ENCODE results near the gene CTCF.
A peak's percentile ranks its signal among the peaks of the same experiment; 100 is the strongest.

The CTCF gene

DNA sequence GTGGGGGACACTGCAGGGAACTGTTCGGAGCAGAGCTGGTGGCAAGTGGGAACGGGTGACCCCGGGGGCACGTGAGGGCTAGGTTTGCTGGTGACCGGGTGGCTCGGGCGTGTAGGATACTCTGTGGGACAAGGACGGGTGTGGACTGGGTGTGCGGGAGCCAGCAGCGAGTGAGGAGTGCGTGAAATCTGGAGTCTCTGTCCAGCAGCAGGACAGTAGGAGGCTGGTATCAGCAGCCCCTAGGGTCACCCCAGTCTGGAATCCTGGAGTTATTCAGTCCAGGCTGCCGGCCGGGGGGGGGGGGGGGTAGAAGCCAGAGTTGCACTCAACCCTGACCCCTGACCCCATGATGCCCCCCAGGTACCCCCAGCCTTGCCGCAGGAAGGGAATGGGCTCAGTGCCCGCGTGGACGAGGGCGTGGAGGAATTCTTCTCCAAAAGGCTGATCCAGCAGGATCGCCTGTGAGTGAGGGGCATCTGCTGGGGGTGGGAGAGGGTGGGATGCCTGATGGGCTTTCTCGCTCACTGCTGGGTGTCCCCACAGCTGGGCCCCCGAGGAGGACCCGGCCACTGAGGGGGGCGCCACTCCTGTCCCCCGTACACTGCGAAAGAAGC is 91.6 kb downstream of the CTCF start:
- ATAC-seq: no peak

DNA sequence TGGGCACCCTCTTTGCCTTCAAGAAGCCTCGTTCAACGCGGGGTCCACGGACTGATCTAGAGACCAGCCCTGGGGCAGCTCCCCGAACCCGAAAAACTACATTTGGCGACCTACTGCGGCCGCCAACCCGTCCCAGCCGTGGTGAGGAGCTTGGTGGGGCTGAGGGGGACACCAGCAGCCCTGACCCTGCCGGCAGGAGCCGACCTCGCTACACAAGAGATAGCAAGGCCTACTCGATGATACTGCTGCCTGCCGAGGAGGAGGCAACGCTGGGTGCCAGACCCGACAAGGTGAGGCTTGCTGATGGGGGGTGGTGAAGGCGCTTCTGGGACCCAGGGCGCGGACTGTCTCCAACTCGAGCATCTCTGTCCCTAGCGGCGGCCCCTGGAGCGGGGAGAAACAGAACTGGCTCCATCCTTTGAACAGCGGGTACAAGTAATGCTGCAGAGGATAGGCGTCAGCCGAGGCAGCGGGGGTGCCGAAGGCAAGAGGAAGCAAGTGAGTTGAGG is 92.1 kb downstream of the CTCF start:
- ATAC-seq: no peak

DNA sequence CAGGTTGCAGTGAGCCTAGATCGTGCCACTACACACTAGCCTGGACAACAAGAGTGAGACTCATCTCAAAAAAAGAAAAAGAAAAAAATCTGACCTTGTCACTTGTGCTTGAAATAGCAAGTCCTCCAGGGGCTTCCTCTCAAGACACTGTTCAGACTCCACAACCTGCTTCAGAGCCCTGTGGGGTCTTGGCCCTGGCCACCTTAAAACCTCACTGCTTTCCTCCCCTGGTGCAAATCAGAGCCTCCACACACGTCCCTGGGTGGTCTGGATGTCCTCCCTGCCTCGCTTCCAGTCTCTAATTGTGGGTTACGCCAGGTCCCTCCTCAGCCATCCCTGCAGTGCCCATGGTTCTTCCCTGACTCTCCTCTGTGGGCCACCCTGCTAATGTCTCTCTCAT is 93.0 kb downstream of the CTCF start:
- ATAC-seq: no peak

DNA sequence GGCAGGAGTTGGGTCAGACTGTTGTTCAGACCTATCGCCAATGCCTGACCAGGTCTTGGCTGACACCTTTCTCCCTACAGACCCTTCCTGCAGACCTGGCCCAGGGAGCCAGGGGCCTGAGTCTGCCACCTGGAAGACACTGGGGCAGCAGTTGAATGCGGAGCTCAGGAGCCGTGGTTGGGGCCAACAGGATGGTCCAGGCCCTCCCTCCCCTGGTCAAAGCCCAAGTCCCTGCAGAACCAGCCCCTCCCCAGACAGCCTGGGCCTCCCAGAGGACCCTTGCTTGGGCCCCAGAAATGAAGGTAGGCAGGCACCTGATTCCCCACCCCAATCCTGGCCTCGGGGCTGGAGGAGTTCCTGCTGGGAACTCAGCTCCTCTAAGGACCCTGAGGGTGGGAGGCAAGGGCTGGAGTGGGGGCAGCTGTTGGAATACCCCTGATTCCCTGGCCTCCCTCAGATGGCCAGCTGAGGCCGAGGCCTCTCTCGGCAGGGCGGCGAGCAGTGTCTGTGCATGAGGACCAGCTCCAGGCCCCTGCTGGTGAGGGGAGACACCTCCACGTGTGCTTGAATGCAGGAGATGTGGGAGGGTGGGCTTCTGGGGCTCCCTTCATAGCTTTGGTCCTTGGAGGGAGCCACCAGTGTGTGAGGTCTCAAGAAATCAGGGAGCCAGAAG is 94.2 kb downstream of the CTCF start:
- no peak for ATAC-seq

DNA sequence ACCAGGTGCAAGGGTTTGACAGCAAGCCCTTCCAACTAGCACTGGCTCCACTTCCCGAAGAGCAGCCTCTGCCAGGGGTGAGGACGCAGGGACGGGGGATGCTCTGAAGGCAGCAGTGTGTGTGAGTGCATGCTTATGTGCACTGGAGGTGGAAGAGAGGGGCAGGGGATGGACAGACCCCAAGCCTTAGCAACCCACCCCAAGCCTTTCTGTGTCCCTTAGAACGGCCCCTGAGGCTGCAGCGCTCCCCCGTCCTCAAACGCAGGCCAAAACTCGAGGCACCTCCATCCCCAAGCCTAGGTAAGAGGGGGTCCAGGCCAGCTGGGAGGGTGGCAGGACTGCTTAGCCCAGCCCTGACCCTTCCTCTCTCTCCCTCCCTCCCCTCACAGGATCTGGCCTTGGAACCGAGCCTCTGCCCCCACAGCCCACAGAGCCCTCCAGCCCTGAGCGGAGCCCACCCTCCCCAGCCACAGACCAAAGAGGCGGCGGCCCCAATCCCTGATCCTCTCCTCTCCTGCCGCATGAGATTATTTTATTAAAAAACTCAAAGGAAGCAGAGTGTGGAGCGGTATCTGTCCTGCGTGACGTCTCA is 94.8 kb downstream of the CTCF start:
- no peak for ATAC-seq

DNA sequence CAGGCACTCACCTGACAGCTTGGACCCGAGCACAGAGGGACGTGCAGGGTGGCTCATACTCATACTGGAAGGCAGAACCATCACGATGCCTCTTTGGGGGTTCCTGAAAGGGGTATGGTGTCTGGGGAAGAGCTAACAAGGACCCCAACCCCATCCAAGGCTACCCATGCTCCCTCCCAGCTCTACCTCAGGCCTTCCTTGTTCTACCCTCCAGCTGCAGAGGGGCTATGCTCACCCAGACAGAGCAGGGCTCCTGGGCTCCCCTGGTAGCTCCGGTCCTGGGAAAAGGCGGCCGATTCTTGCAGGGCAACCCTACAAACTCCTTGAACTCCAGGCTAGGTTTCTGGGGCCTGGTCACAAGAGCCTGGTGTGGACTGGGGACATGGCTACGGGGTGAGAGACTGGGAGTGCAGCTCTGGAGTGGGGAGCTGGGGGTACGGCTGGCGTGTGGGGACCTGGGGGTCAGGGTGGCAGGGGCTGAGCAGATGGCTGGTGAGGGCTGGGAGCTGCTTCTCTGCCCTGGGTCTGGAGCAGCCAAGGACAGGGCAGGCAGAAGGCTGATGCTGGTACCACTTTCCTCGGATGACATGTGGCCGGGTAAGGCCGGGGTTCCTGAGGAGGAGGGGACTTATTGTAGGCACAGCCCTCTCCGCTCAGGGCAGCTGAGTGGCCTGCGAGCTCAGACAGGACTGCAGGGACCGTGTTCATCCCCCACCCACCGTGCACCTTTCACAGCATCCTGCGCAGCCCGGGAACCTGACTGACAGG is 95.6 kb downstream of the CTCF start:
- ATAC-seq: no peak

DNA sequence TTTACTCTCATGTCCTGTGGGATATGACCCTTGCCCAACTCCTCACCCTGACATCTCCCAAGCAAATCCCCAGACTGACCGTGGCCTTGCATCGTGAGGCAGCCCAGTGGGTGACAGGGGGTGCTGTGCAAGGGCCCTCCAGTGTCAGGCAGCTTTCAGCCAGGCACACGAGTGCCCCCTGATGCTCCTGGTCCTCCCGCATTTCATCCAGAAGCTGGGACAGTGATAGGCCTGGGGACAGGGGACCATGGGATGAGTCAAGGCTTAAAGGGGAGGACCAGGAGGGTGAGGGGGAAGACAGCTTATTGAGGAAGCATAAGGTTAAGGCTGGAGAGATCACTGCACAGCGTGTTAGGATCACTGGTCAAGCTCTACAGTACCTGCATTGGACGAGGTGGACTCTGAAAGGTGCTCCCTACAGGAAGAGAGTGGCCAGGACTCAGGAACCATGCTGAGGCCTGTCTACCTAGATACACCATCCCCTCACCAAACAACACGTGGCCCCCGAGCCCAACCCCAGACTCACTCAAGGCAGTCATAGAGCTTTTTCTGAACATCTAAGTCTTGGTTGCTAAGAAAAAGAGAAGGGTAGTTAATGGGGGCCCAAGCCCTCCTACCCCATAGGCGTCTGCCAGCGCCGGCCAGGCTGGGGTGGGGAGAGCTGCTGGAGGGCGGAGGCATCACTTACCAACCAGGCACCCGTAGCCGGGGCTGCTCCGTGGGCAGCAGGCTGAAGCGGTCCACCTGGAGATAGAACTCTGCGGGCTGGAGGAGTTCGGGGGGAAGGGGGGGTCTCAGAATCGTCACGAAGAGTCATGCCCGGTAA is 96.7 kb downstream of the CTCF start:
- ATAC-seq: no peak

DNA sequence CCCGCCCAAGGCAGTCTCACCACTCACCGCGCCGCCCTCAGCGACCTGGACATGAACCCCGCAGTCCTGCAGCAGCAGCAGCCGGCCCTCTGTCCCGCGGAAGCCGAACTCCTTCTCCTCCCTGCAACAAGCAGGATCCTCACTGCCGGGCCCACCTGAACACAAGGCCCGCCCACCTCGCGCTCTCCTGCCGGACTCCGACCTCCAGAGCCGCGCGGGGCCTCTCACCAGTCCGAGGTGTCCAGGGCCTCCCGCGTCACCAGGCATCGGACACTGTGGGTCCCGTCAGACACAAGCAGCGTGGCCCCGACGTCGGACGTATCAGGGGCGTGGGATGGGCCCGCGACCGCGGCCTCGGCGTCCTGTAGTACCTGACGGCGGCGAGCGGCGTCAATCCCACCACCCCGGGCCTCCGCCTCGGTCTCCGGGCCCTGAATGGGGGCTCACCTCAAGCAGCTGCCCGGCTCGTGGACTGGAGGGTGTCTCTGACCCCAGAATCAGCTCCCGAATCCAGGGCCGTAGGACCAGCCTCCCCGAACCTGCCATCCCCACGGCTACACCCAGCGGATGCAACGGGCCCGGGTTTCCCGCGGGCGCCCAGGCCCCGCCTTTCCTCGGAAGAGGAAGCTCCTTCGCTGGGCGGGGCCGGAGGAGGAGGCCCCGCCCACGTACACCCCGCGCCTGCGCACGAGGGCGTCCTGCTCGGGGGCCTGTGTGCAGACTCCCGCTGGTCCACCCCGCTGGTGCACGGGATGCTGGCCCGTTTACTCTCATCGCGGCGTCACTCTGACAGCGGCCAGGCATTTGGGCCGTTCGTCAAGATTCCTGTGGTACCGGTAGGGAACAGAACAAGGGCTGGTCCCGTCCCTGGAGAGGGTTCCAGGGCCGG is 97.6 kb downstream of the CTCF start, which contains the start of gene ACD:
ACD (minus strand) TSS at position 586 of the 889 bp plus-strand sequence; CDS start at position 546, 40 bp downstream.
- peak; percentile 59 to 62 for ATAC-seq

DNA sequence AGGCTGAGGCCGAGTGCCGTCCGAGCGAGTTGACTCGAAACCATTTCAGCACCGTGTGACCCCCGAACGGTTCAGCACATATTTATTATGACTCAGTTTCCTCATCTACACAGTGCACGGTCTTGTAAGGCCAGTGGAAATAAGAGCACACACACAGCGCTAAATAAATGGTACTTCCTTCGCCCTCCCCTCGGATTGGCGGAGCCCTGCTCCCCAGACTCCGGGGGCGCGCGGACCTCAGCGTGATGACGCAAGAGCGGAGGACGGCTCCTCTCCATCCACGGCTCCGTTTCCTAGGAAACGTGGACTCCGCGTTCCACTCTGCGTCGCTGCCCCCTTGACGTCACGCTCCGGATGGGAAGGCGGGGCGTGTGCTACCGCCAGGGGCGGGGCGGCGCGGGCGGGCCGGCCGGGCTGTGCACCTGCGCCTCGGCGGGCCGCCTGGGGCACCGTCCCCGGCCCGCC is 98.3 kb downstream of the CTCF start, which contains the start of gene PARD6A:
PARD6A (plus strand) TSS at position 397 of the 465 bp plus-strand sequence. CDS start 79 bp downstream, outside the sequence.
- ATAC-seq: peak; percentile 87 to 90

DNA sequence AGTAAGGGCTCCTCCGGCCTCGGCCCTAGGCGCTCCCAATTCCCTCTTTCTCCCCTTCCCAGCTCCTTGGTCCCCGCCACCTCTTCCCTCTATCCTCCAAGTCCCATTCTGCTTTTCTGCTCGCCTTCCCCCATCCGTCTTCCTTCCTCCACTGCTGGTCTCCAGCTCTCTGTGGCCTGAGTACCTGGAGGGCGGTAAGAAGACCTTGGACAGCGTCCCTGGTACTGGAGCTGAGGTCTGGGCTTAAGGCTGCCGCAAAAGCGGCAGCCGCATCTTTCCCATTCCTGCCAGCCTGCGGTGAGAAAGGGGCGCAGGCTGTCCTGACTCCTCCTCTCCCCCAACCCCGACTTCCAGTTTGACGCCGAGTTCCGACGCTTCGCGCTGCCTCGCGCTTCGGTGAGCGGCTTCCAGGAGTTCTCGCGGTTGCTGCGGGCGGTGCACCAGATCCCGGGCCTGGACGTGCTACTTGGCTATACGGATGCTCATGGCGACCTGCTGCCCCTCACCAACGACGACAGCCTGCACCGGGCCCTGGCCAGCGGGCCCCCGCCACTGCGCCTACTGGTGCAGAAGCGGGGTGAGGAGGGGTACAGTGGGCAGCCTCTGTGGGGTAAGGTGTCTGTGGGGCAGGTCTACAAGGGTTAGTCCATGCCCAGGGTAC is 98.9 kb downstream of the CTCF start:
- ATAC-seq: no peak

DNA sequence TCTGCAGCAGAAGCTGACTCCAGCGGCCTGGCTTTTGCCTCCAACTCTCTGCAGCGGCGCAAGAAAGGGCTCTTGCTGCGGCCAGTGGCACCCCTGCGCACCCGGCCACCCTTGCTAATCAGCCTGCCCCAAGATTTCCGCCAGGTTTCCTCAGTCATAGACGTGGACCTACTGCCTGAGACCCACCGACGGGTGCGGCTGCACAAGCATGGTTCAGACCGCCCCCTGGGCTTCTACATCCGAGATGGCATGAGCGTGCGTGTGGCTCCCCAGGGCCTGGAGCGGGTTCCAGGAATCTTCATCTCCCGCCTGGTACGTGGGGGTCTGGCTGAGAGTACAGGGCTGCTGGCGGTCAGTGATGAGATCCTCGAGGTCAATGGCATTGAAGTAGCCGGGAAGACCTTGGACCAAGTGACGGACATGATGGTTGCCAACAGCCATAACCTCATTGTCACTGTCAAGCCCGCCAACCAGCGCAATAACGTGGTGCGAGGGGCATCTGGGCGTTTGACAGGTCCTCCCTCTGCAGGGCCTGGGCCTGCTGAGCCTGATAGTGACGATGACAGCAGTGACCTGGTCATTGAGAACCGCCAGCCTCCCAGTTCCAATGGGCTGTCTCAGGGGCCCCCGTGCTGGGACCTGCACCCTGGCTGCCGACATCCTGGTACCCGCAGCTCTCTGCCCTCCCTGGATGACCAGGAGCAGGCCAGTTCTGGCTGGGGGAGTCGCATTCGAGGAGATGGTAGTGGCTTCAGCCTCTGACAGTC is 99.7 kb downstream of the CTCF start:
- no peak for ATAC-seq

DNA sequence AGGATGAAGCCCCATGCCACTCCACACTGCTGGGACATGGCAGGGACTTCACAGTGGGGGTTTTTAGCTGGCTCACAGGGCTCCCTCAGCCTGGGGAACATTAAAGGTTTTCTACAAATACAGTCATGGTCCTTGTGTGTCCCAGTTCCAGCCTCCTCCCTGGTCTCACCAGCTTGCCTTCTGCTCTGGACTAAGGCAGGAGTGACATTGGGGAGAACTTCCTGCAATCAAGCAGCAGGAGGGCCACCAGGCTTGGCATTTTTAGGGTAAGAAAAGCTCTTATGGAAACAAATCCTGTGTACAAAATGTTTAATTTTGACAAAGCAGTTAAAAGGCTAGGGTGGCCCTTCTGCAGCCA is 100.3 kb downstream of the CTCF start:
- no peak for ATAC-seq

DNA sequence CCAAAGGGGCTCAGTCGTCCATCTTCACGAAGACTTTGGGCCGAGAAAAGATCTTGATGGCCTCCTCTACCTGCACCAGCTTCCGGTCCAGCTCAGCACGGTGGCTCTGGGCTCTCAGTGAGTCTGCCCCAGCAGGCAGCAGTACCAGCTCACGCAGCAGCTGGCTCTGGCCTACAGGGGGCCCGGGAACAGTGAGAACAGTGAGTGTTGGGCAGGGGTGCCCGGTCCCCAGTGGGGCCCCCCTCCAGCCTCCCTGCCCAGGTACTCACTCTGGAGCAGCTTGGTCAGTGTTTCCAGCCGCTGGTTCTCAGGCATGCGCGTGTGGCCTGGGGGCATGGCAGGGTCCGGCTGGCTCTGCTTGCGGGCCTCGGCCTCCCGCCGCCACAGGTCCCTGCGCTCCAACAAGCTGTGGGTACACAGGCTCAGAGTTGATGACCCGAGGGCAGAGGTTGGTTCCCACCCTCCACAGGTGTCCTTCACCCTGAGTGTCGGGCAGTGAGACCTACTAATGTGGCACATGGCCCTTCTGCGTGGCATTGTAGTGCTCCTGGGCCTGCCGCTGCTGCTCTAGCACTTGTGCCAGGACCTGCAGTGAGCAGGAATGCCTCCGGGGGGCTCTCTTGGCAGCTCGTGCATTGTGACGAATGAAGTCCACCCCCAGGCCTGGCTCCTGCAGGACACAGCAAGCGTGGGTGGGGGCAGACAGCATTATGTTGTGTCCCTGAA is 101.0 kb downstream of the CTCF start:
- no peak for ATAC-seq

DNA sequence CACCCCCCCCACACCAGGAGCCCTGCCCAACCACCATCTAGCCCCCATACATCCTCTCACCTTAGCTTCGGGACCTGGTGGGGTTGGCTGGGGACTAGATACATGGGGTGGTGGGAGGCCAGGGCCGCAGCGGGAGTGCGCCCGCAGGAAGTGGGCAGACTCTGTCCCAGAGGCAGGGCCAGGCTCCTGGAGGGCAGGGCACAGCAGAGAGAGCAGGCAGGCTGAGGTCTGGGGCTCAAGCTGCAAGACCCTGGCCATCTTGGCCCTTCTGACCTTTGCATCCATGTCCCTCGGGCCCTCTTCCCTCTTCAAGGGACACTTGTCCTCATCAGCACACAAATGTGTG is 101.5 kb downstream of the CTCF start:
- no peak for ATAC-seq

DNA sequence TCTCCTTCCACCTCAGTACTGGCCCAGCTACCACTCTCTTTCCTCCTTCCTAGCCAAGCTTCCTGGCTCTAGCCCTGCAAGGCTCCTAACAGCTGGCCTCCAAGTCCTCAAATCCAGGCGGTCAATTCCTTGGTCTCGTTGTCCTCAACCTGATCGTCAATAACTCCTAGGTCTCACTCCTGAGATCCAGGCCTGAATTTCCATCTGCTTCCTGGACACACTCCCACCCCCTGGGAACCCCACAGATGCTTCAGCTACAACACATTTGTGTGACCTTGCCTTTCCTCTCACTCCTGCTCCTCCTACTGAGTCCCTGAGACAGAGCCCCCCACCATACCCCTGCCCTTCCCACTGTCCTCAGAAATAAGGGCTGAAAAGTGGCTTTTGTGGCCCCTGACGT is 101.9 kb downstream of the CTCF start:
- no peak for ATAC-seq

DNA sequence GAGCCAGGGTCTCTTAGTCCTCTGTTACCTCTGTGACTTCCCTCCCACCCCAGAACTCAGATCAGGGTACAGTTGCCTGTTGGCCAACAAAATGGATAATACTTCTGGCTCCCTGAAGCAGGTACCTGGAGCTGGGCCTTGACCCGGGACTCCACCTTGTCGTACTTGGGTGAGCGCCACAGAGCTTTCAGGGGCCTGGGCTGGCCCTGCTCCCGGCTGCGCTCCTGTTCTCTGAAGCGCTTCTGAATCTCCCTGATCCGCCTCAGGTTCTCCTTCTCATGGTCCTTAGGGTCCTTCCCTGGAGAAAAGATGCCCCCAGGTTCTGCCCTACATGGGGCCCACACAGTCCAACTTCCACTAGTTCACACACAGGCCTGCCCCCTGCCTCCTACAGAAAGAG is 102.5 kb downstream of the CTCF start:
- no peak for ATAC-seq

DNA sequence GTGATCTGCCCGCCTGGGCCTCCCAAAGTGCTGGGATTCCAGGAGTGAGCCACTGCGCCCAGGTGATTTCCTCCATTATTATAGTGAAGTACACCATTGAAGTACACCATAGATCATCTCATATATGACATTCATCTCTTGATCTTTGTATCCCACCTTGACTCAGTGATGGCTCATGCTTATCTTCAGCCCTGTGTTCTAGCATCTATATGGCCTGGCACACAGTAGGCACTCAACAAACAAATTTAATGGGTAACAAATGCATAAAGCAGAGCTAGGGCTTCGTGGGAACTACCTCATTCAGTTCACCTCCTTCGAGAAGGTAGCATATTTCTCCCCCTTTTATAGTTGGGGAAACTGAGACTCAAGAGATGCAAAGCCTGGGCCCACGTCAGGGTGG is 103.3 kb downstream of the CTCF start:
- ATAC-seq: no peak

DNA sequence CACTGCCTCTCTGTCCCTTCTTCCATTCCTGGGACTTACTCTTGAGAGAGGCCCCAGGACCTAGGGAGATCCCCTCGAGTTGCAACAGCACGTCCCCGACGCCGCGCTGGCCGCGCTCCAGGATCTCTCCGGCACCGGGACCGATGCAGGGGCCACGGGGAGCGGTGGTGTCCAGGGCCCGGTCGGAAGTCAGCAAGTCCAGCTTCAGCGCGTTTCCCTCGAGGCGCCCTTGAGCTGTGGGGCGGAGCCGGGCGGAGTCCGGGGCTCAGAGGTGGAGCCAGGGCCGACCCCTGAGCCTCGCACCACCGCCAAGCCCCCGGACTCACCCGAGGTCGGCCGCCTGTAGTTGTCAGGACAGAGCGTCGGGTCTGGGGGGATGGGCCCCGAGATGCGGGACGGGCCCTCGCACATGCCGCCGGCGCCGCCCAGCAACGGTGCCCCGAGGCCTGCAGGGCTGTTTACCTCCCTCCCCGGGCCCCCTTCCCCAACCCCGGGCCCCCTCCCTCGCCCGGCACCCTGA is 103.8 kb downstream of the CTCF start:
- ATAC-seq: peak in 1 of 2 donors; percentile 0

Measured in activated CD4-positive, CD25-positive, alpha-beta regulatory T cell treated with anti-CD3 and anti-CD28 coated beads, Interleukin-2, amount 50 U/mL, for 24 hours (primary cell).